ENCODE measurements around the gene LRP1B. TPM values are rescaled to one million over a fixed set of nuclear protein-coding genes. Genes with fewer than 3 reads are reported as not detected.

Gene LRP1B
- polyA plus RNA-seq, 1 donor from 2014 or later, result 12.7 TPM

GRCh38 chr2:141362311-141362710 is 768.5 kb downstream of the LRP1B start:
- Histone ChIP-seq H3K9me3 (ENCODE audit: low read length) (no peaks in the 10 kb centered on the region), H3K36me3 (ENCODE audit: insufficient read depth, low read length) (no peaks in the 10 kb centered on the region), H4K20me1 (ENCODE audit: insufficient read depth) (no peaks in the 10 kb centered on the region), H3K79me2 (replicated peaks; ENCODE audit: insufficient read depth, low read length) (no peaks in the 10 kb centered on the region), H3F3A (ENCODE audit: insufficient read depth, low read length, poor library complexity, severe bottlenecking) (no peaks in the 10 kb centered on the region), H3K27me3 (ENCODE audit: insufficient read depth, low read depth, low read length) (no peaks in the 10 kb centered on the region), H3K9me2 (ENCODE audit: insufficient read depth, low read length) (no peaks in the 10 kb centered on the region), H3K27ac (ENCODE audit: low read length) (no peak overlapping the region), H3K4me3 (ENCODE audit: low read length) (no peak overlapping the region), H3K9ac (ENCODE audit: low read length) (no peak overlapping the region), H3K4me2 (ENCODE audit: low read length) (no peak overlapping the region), H2AFZ (ENCODE audit: low read depth, low read length) (no peak overlapping the region)
- TF ChIP-seq, protein P1, sequence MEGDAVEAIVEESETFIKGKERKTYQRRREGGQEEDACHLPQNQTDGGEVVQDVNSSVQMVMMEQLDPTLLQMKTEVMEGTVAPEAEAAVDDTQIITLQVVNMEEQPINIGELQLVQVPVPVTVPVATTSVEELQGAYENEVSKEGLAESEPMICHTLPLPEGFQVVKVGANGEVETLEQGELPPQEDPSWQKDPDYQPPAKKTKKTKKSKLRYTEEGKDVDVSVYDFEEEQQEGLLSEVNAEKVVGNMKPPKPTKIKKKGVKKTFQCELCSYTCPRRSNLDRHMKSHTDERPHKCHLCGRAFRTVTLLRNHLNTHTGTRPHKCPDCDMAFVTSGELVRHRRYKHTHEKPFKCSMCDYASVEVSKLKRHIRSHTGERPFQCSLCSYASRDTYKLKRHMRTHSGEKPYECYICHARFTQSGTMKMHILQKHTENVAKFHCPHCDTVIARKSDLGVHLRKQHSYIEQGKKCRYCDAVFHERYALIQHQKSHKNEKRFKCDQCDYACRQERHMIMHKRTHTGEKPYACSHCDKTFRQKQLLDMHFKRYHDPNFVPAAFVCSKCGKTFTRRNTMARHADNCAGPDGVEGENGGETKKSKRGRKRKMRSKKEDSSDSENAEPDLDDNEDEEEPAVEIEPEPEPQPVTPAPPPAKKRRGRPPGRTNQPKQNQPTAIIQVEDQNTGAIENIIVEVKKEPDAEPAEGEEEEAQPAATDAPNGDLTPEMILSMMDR (IDR thresholded peaks at IDR 0.05; ENCODE audit: poor library complexity, severe bottlenecking), result no peak
- TF ChIP-seq REST (IDR thresholded peaks at IDR 0.05; ENCODE audit: borderline replicate concordance), result no peak
- TF ChIP-seq TAF1 (IDR thresholded peaks at IDR 0.05; ENCODE audit: low read depth), result no peak
- TF ChIP-seq SMC3 (conservative IDR thresholded peaks at IDR 0.05; ENCODE audit: poor library complexity), result no peak
- no peak for TF ChIP-seq MXI1 (conservative IDR thresholded peaks at IDR 0.05; ENCODE audit: poor library complexity, severe bottlenecking)
- no peak for TF ChIP-seq POLR2AphosphoS5 (IDR thresholded peaks at IDR 0.05)
- TF ChIP-seq RAD21 (conservative IDR thresholded peaks at IDR 0.05), result no peak
- TF ChIP-seq EZH2 (IDR thresholded peaks at IDR 0.05; ENCODE audit: borderline replicate concordance, insufficient read depth, low read length, poor library complexity, severe bottlenecking), result no peak
- no peak for TF ChIP-seq EP300 (conservative IDR thresholded peaks at IDR 0.05; ENCODE audit: poor library complexity, severe bottlenecking)

- H3K4me3 ChIP-seq (ENCODE audit: low read length), result no peak overlapping the region
Observed at GRCh38 chr2:141348481-141348880, 782.3 kb downstream of the LRP1B start.

More at GRCh38 chr2:141348481-141348880, 782.3 kb downstream of the LRP1B start:
- Histone ChIP-seq H3K9me2 (ENCODE audit: insufficient read depth, low read length) (no peaks in the 10 kb centered on the region), H3K27me3 (ENCODE audit: insufficient read depth, low read depth, low read length) (no peaks in the 10 kb centered on the region), H4K20me1 (ENCODE audit: insufficient read depth) (no peaks in the 10 kb centered on the region), H3F3A (ENCODE audit: insufficient read depth, low read length, poor library complexity, severe bottlenecking) (no peaks in the 10 kb centered on the region), H3K79me2 (replicated peaks; ENCODE audit: insufficient read depth, low read length) (no peaks in the 10 kb centered on the region), H3K4me2 (ENCODE audit: low read length) (no peak overlapping the region), H3K27ac (ENCODE audit: low read length) (no peak overlapping the region), H3K9me3 (ENCODE audit: low read length) (no peaks in the 10 kb centered on the region), H2AFZ (ENCODE audit: low read depth, low read length) (no peak overlapping the region), H3K9ac (ENCODE audit: low read length) (no peak overlapping the region), H3K36me3 (ENCODE audit: insufficient read depth, low read length) (no peaks in the 10 kb centered on the region)
- TF ChIP-seq EP300 (conservative IDR thresholded peaks at IDR 0.05; ENCODE audit: poor library complexity, severe bottlenecking), result no peak
- TF ChIP-seq, protein P1 (IDR thresholded peaks at IDR 0.05; ENCODE audit: poor library complexity, severe bottlenecking), result no peak
- TF ChIP-seq MXI1 (conservative IDR thresholded peaks at IDR 0.05; ENCODE audit: poor library complexity, severe bottlenecking), result no peak
- TF ChIP-seq REST (IDR thresholded peaks at IDR 0.05; ENCODE audit: borderline replicate concordance), result no peak
- no peak for TF ChIP-seq SMC3 (conservative IDR thresholded peaks at IDR 0.05; ENCODE audit: poor library complexity)
- TF ChIP-seq TAF1 (IDR thresholded peaks at IDR 0.05; ENCODE audit: low read depth), result no peak
- TF ChIP-seq POLR2AphosphoS5 (IDR thresholded peaks at IDR 0.05), result no peak
- no peak for TF ChIP-seq RAD21 (conservative IDR thresholded peaks at IDR 0.05)
- TF ChIP-seq EZH2 (IDR thresholded peaks at IDR 0.05; ENCODE audit: borderline replicate concordance, insufficient read depth, low read length, poor library complexity, severe bottlenecking), result no peak

Measured in neural cell (in vitro differentiated cells).